HS-27A (cell line): Measurements from ENCODE around the gene SPAG7.
"Not testable (repeated sequence)": the region's sequence is repeated elsewhere in the genome, so short reads cannot be mapped to it uniquely, and the experiment has no call there.

Experiments used
- DNase-seq: peaks from one replicate; pipeline ENCODE4 v3.0.0-alpha.2; 2012; ENCODE audit warnings: low read depth, missing footprints

Gene SPAG7

GRCh38 chr17:4938069-4938491 lies 29.5 kb downstream of the SPAG7 start:
- no peak for DNase-seq

GRCh38 chr17:4937553-4937952 lies 30.1 kb downstream of the SPAG7 start:
- DNase-seq = no peak

- no peak for DNase-seq
Measured at GRCh38 chr17:4936436-4936835, 31.2 kb downstream of the SPAG7 start.

- no peak for DNase-seq
Measured at GRCh38 chr17:4935650-4936049, 32.0 kb downstream of the SPAG7 start.

GRCh38 chr17:4934173-4934979 lies 33.2 kb downstream of the SPAG7 start:
- DNase-seq = no peak

- DNase-seq = no peak
Measured at GRCh38 chr17:4933646-4934045, 34.0 kb downstream of the SPAG7 start.

GRCh38 chr17:4932756-4933155 lies 34.9 kb downstream of the SPAG7 start:
- no peak for DNase-seq

- no peak for DNase-seq
Measured at GRCh38 chr17:4931963-4932362, 35.7 kb downstream of the SPAG7 start, which contains the start of gene GP1BA. Gene GP1BA (plus strand): TSS chr17:4932277. CDS start chr17:4932605, 328 bp downstream.

GRCh38 chr17:4928881-4929280 lies 38.7 kb downstream of the SPAG7 start:
- DNase-seq = no peak

GRCh38 chr17:4926577-4927335 lies 40.9 kb downstream of the SPAG7 start:
- DNase-seq = not testable (repeated sequence)

GRCh38 chr17:4921320-4921719 lies 46.3 kb downstream of the SPAG7 start:
- DNase-seq = no peak

GRCh38 chr17:4920351-4921048 lies 47.1 kb downstream of the SPAG7 start:
- DNase-seq = no peak

GRCh38 chr17:4919511-4920047 lies 48.0 kb downstream of the SPAG7 start:
- no peak for DNase-seq

- DNase-seq = not testable (repeated sequence)
Measured at GRCh38 chr17:4914551-4914950, 53.1 kb downstream of the SPAG7 start.

GRCh38 chr17:4913994-4914393 lies 53.6 kb downstream of the SPAG7 start:
- DNase-seq = no peak
